ENCODE measurements around the gene RAB3C.
"Not testable (repeated sequence)": the region's sequence is repeated elsewhere in the genome, so short reads cannot be mapped to it uniquely, and the experiment has no call there.

RAB3C gene

DNA sequence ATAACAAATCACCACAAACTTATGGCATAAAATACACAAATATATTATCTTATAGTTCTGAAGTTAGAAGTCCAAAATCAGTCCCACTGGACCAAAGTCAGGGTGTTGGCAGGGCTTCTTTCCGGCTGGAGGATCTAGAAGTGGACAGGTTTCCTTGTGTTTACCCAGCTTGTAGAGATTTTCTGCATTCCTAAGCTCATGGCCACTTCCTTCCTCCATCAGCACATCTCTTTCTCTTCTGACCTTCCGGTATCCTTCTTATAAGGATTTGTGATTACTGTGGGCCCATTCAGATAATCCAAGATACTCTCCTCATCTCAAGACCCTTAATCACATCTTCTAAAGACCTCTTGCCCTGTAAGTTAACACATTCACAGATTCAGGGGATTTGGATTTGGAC lies 97.6 kb downstream of the RAB3C start:
- no peak for DNase-seq

GRCh38 chr5:58681943-58682342 lies 99.1 kb downstream of the RAB3C start:
- no peak for DNase-seq

DNA sequence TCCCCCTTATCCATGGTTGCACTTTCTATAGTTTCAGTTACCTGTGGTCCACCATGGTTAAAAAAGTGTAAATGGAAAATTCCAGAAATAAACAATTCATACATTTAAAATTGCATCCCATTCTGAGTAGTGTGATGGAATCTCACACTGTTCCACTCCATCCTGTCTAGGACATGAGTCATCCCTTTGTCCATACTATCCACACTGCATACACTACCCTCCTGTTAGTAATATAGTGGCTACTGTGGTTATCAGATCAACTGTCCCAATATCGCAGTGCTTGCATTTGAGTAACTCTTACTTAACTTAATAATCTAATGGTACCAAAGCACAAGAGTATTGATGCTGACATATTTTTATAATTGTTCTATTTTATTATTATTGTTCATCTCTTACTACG lies 100.7 kb downstream of the RAB3C start:
- DNase-seq: no peak

DNA sequence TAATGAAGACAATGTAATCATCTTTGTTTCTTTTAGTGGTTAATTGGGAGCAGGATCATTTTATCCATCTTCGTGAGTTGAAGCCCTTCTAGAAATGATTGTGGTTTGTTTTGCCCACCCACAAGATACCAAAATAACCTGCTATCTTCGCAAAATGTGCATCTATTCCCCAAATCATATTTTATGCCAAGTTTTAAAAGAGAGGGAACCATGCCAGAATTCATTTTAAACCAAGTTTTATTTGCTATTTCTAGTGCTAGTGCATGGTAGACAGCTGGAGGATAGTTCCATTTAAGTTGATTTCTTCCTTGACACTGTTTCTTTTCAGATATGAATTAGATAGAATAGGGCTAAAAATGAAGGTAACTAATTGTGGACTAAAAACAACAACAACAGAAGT lies 104.2 kb downstream of the RAB3C start:
- DNase-seq: no peak

DNA sequence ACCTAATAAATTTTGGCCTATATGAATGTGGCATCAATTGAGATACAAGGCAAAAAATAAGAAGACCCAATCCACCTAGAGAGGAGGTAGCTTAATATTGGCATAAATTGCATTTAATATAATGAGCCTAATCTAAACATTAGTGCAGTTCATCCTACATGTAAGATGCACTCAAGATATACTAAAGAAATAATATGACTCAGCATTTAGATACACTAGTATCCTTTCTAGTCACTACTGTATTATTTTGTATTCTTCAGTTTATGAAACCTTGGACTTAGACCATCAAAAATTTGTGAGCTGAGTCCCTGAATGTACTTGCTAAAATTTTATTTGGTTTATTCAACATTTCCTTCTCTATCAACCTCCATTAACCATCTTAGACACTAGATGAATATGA lies 104.7 kb downstream of the RAB3C start:
- no peak for DNase-seq

- not testable (repeated sequence) for DNase-seq
These were observed 116.3 kb downstream of the RAB3C start for GRCh38 chr5:58699088-58699761.

GRCh38 chr5:58699762-58700118 lies 116.9 kb downstream of the RAB3C start:
- no peak for DNase-seq

DNA sequence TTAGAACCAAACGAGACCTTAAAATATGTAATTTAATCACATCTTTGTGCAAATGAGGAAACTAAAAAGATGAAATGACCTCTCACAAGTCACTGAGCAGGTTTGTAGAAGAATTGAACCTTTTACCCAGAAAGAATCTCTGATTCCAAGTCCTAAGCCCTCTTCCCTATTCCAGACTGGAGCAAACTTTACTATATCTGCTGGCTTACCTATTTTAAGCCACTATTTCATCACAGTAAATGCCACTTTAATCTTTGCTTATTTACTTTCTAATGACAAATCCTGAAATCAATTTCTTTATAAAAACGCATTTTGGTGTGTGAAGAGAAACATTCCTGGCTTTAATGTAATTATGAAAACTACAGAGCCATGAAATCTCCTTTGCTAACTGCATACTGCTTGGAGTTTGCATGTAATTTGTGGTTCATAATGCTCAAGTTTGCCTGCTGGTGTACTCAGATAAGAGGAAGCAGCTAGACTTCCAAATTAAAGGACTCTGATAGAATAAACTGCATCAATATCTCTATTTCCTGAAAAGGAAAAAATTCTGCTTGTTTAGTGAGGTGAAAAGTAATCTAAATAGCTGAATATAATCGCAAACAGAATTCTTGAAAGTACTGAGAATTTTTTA lies 121.2 kb downstream of the RAB3C start:
- no peak for DNase-seq

- DNase-seq: no peak
These were observed 123.9 kb downstream of the RAB3C start for GRCh38 chr5:58706736-58707135.

DNA sequence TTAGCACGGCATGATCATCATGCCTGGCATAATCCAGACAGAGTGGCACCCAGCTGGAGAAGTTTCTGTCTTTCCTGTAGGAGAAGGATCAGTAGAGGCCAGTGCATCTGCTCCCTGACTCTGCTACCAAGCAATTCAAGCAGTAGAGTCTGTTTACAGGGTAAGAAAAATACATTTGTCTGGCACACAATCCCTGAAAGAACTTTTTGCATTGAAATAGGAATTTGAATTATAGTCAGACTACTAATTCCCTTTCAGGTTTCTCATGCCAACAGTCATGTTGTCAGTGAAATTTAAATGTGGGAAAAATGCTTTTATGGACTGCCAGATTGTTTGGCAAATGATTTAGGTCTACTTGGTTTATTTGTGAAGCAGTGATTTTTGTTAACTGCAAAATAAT lies 125.6 kb downstream of the RAB3C start:
- no peak for DNase-seq

GRCh38 chr5:58710425-58710824 lies 127.5 kb downstream of the RAB3C start:
- not testable (repeated sequence) for DNase-seq

DNA sequence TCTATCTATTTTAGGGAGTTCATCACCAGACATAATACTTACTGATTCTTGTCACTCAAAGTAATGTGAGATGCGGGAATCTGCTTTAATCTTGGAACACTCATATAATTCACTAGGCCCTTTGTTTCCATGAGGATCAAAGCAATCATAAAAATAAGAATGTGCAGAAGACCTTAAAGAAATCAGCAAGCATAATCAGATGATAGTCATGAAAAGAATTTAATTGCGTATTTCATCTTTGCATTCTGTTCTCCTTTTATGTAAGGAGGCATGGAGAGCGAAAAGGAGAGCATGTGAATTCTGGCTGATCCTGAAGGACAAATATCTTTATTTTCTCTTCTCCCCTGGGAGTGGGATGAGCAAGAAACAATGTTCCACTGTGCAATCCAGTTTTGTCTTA lies 128.0 kb downstream of the RAB3C start:
- DNase-seq: no peak

DNA sequence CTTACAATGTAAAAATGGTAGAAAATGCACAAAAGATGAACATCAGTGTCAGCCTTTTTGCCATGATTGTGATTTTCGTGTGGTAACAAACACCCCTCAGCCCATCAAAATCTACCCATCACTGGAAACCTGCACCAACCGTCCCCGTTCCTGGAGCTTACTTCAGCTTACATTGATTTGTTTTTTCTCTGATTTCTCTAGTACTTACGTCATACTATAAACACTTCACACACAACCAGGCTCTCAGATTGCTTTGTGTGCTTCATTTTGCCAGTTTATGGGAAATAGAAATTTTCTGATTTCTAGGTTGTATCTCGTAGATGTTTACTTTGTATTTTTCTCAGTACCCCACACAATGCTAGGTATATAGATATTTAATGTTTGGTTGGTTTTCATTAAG lies 129.1 kb downstream of the RAB3C start:
- DNase-seq: no peak

GRCh38 chr5:58714046-58714445 lies 131.2 kb downstream of the RAB3C start:
- DNase-seq: no peak

DNA sequence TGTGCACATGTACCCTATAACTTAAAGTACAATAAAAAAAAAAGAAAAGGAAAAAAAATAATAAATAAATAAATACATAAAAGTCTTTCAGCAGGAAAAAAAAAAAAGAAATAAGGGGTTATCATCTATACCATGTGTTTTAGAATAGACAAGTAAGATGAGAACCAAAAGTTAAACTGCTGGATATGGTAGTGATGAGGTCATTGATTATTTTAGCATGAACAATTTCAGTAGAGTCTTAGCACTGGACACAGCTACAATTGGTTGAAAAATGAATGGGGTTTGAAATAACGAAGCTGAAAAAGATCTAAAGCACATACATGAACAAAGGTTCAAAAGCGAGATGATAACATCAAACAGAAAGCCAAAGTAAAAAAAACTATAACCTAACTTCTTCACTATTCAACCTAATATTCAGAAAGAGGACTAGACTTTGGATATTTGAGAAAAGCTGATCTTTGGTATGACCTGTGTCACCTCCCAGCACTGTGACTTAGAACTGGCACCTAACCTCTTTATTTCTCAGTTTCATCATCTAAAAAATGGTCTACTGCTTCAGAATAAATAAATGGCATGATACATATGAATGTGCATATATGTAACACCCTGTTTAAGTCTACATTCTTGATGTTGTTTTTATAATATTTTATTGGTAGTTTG lies 133.3 kb downstream of the RAB3C start:
- DNase-seq: no peak

DNA sequence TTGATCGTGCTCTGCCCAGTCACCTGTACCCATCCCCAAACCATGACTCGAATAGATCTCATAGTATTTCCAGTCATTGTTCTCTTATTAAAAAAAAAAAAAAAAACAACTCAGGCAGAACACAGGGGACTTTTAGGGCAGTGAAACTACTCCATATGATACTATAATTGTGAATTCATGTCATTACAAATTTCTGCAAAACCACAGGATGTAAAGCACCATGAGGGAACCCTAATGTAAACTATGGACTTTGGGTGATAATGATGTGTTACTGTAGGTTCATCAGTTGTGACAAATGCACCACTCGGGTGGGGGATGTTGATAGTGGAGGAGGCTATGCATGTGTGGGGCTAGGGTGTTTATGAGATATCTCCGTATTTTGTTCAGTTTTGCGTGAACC lies 133.8 kb downstream of the RAB3C start:
- no peak for DNase-seq

DNA sequence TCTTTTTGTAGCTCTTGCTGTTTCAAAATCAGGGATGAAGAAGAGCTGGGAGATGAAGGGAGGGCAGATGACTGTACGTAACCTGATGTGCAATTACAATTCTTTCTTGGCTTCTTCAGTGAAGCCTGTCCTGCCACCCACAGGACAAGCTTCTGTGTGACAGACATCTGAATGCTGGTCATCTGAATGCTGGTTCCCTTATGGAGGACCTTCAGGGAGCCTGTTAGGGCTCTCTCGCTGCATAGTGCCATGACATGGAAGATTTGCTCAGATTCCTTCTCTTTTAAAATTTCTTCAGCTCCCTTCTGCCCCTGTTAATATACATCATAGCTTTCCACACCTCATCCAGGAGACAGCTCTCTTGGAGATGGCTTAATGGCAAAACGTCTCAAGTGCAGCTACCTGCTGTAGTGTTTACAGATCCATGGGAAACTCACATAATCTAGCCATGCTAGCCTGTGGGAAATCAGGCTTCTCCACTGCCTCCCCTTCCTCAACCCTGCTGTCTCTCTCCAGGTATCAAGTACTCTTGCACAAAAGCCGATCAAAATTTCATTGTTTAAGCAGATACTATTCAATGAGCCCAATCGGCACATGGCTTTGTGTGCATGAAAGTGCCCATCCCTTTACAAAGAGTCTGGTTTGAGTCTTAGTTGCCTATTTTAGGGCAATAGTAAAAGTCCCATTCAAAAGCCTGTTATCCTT lies 134.6 kb downstream of the RAB3C start:
- no peak for DNase-seq

GRCh38 chr5:58718269-58718978 lies 135.5 kb downstream of the RAB3C start:
- DNase-seq: no peak

- no peak for DNase-seq
These were observed 139.3 kb downstream of the RAB3C start for GRCh38 chr5:58722160-58722559.

GRCh38 chr5:58724992-58725391 lies 142.1 kb downstream of the RAB3C start:
- DNase-seq: no peak

- no peak for DNase-seq
These were observed 148.8 kb downstream of the RAB3C start for GRCh38 chr5:58731641-58732040.

DNA sequence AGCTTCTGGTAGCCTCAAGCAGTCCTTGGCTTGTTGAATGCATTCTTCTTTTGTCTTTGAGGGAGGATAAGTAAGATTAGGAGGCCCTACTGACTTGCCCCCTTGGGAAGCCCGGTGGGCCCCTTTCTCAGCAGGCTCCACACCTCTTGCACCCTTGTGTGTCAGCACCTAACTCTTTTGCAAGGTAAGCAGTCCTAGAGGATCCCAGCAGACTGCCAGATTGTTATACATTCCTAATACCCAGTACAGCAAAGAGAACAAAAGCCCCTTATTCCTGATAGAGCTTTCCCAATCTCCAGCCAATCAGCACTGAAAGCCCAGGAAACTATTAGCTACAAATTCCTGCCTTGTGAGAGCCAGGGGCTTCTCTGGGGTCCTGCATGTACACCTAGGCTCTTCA lies 152.8 kb downstream of the RAB3C start:
- no peak for DNase-seq

- DNase-seq: no peak
These were observed 153.3 kb downstream of the RAB3C start for GRCh38 chr5:58736214-58736613.

Measured in stimulated activated naive CD4-positive, alpha-beta T cell treated with Interleukin-2 at 50 U/mL for 16 hours (primary cell).